ENCODE results near the gene SRPX2. TPM values are rescaled to one million over a fixed set of nuclear protein-coding genes. Genes with fewer than 3 reads are reported as not detected.

Gene SRPX2
- total RNA-seq, 2 donors from 2014 or later: 60.7 to 61.2 TPM

- no peaks in the 10 kb centered on the region for H3K9me3 ChIP-seq
- H3K27me3 ChIP-seq (replicated peaks; ENCODE audit: insufficient read depth): no peaks in the 10 kb centered on the region
- DNase-seq (ENCODE audit: low spot score) (no peak), ATAC-seq (ENCODE audit: insufficient number of reproducible peaks, low FRiP score, low read depth) (peak; percentile 35)
- H3K36me3 ChIP-seq: no peaks in the 10 kb centered on the region
- no peak for TF ChIP-seq CTCF (IDR thresholded peaks at IDR 0.05)
- peaks cover 5 to 20% of the 10 kb centered on the region in 2 donors for H3K4me1 ChIP-seq (ENCODE audit: control insufficient read depth in 1 of 2, low read depth in 2 of 2)
- H3K27ac ChIP-seq: peak overlapping the region; percentile 38 to 71
- H3K4me3 ChIP-seq: no peak overlapping the region
Observed at GRCh38 chrX:100649550-100650356, 5.8 kb downstream of the SRPX2 start.

GRCh38 chrX:100650841-100651240 is 6.8 kb downstream of the SRPX2 start:
- H3K4me3 ChIP-seq: no peak overlapping the region
- no peaks in the 10 kb centered on the region for H3K27me3 ChIP-seq (replicated peaks; ENCODE audit: insufficient read depth)
- ATAC-seq (ENCODE audit: insufficient number of reproducible peaks, low FRiP score, low read depth) (no peak), DNase-seq (ENCODE audit: low spot score) (no peak)
- H3K4me1 ChIP-seq (ENCODE audit: control insufficient read depth in 1 of 2, low read depth in 2 of 2): peaks cover 5 to 14% of the 10 kb centered on the region in 2 donors
- no peaks in the 10 kb centered on the region for H3K36me3 ChIP-seq
- H3K27ac ChIP-seq: peak overlapping the region in 1 of 2 donors; percentile 71
- H3K9me3 ChIP-seq: no peaks in the 10 kb centered on the region
- no peak for TF ChIP-seq CTCF (IDR thresholded peaks at IDR 0.05)

GRCh38 chrX:100652266-100652665 is 8.3 kb downstream of the SRPX2 start:
- ATAC-seq (ENCODE audit: insufficient number of reproducible peaks, low FRiP score, low read depth) (no peak), DNase-seq (ENCODE audit: low spot score) (no peak)
- Histone ChIP-seq H3K9me3 (no peaks in the 10 kb centered on the region), H3K4me1 (ENCODE audit: control insufficient read depth in 1 of 2, low read depth in 2 of 2) (peaks cover 5 to 14% of the 10 kb centered on the region in 2 donors), H3K27ac (no peak overlapping the region), H3K27me3 (replicated peaks; ENCODE audit: insufficient read depth) (no peaks in the 10 kb centered on the region), H3K4me3 (no peak overlapping the region), H3K36me3 (no peaks in the 10 kb centered on the region)
- TF ChIP-seq CTCF (IDR thresholded peaks at IDR 0.05): no peak

GRCh38 chrX:100654261-100654660 is 10.3 kb downstream of the SRPX2 start:
- H3K9me3 ChIP-seq: no peaks in the 10 kb centered on the region
- no peak for DNase-seq (ENCODE audit: low spot score)
- no peak for ATAC-seq (ENCODE audit: insufficient number of reproducible peaks, low FRiP score, low read depth)
- no peak overlapping the region for H3K27ac ChIP-seq
- H3K27me3 ChIP-seq (replicated peaks; ENCODE audit: insufficient read depth): no peaks in the 10 kb centered on the region
- no peak overlapping the region for H3K4me3 ChIP-seq
- H3K4me1 ChIP-seq (ENCODE audit: control insufficient read depth in 1 of 2, low read depth in 2 of 2): peaks cover 0 to 4% of the 10 kb centered on the region in 2 donors
- TF ChIP-seq CTCF (IDR thresholded peaks at IDR 0.05): no peak
- no peaks in the 10 kb centered on the region for H3K36me3 ChIP-seq

- Histone ChIP-seq H3K9me3 (no peaks in the 10 kb centered on the region), H3K36me3 (no peaks in the 10 kb centered on the region), H3K4me3 (no peak overlapping the region), H3K4me1 (ENCODE audit: control insufficient read depth in 1 of 2, low read depth in 2 of 2) (no peaks in the 10 kb centered on the region), H3K27ac (no peak overlapping the region), H3K27me3 (replicated peaks; ENCODE audit: insufficient read depth) (no peaks in the 10 kb centered on the region)
- ATAC-seq (ENCODE audit: insufficient number of reproducible peaks, low FRiP score, low read depth): no peak
- no peak for DNase-seq (ENCODE audit: low spot score)
- no peak for TF ChIP-seq CTCF (IDR thresholded peaks at IDR 0.05)
Observed at GRCh38 chrX:100658941-100659381, 15.0 kb downstream of the SRPX2 start.

All from thoracic aorta (tissue), 2 donors.